GM18873 (cell line): ENCODE measurements around the gene CILP.

Experiments used
- ATAC-seq: cut with Tn5 transposase; IDR thresholded peaks from one replicate; pipeline ENCODE4 v1.9.1; 2021; ENCODE audit warnings: mild to moderate bottlenecking, moderate library complexity, moderate number of reproducible peaks; ENCODE audit not compliant: unreplicated experiment, low FRiP score

Gene CILP

GRCh38 chr15:65164139-65164538, 47.1 kb downstream of the CILP start:
- ATAC-seq, result no peak

GRCh38 chr15:65163041-65163440, 48.2 kb downstream of the CILP start:
- ATAC-seq, result no peak

- ATAC-seq, result no peak
Observed at GRCh38 chr15:65156692-65157091, 54.6 kb downstream of the CILP start.

GRCh38 chr15:65154720-65155119, 56.6 kb downstream of the CILP start:
- ATAC-seq, result no peak

- ATAC-seq, result no peak
Observed at GRCh38 chr15:65147902-65148301, 63.4 kb downstream of the CILP start.

- ATAC-seq, result no peak
Observed at GRCh38 chr15:65146438-65146837, 64.8 kb downstream of the CILP start.
